Duodenal mucosa (tissue), 2 donors: ENCODE data around the gene CECR2.
"Not testable (repeated sequence)": the region's sequence is repeated elsewhere in the genome, so short reads cannot be mapped to it uniquely, and the experiment has no call there.

Source experiments
- H3K27ac ChIP-seq: one replicate; pipeline ENCODE4 v1.7.0; 2013; ENCODE audit warnings: low read depth, low read length
- H3K27me3 ChIP-seq, 2 donors: one replicate each; pipeline ENCODE4 v1.7.0; 2013; ENCODE audit warnings: low read length in 2 of 2, control low read depth in 1 of 2; ENCODE audit not compliant: insufficient read depth in 2 of 2, control insufficient read depth in 1 of 2
- H3K36me3 ChIP-seq, 2 donors: one replicate each; pipeline ENCODE4 v1.7.0; 2013; ENCODE audit warnings: low read length in 2 of 2, control low read depth in 1 of 2; ENCODE audit not compliant: insufficient read depth in 2 of 2, control insufficient read depth in 1 of 2
- H3K4me1 ChIP-seq, 2 donors: one replicate each; pipeline ENCODE4 v1.7.0; 2013; ENCODE audit warnings: low read length in 2 of 2, control low read depth in 1 of 2; ENCODE audit not compliant: insufficient read depth in 2 of 2, control insufficient read depth in 1 of 2
- H3K4me3 ChIP-seq, 2 donors: one replicate each; pipeline ENCODE4 v1.7.0; 2013; ENCODE audit warnings: low read length in 2 of 2, low read depth in 1 of 2
- H3K9ac ChIP-seq, 2 donors: one replicate each; pipeline ENCODE4 v1.7.0; 2013; ENCODE audit warnings: low read length in 2 of 2, low read depth in 1 of 2
- H3K9me3 ChIP-seq, 2 donors: one replicate each; pipeline ENCODE4 v1.7.0; 2013; ENCODE audit warnings: low read length in 2 of 2, control low read depth in 1 of 2; ENCODE audit not compliant: control insufficient read depth in 1 of 2

The CECR2 gene

GRCh38 chr22:17518406-17518805, 149.1 kb downstream of the CECR2 start:
- H3K36me3 ChIP-seq: no peaks in the 10 kb centered on the region
- H3K27me3 ChIP-seq: no peaks in the 10 kb centered on the region
- H3K9me3 ChIP-seq: no peaks in the 10 kb centered on the region
- H3K27ac ChIP-seq: no peak overlapping the region
- H3K9ac ChIP-seq: no peak overlapping the region
- H3K4me1 ChIP-seq: no peaks in the 10 kb centered on the region
- H3K4me3 ChIP-seq: no peak overlapping the region

- H3K36me3 ChIP-seq, H3K9me3 ChIP-seq, H3K9ac ChIP-seq, H3K4me3 ChIP-seq, H3K4me1 ChIP-seq, H3K27ac ChIP-seq, H3K27me3 ChIP-seq: not testable (repeated sequence)
Observed at GRCh38 chr22:17521971-17522370, 152.7 kb downstream of the CECR2 start.

- no peak overlapping the region for H3K9ac ChIP-seq
- no peak overlapping the region for H3K4me3 ChIP-seq
Observed at GRCh38 chr22:17523925-17524324, 154.7 kb downstream of the CECR2 start.

GRCh38 chr22:17536269-17536668, 167.0 kb downstream of the CECR2 start:
- Histone ChIP-seq H3K36me3 (no peaks in the 10 kb centered on the region), H3K27me3 (no peaks in the 10 kb centered on the region), H3K9me3 (no peaks in the 10 kb centered on the region), H3K4me3 (no peak overlapping the region), H3K9ac (no peak overlapping the region), H3K27ac (no peak overlapping the region), H3K4me1 (no peaks in the 10 kb centered on the region)

More at GRCh38 chr22:17523925-17524324, 154.7 kb downstream of the CECR2 start:
- Histone ChIP-seq H3K27me3 (no peaks in the 10 kb centered on the region), H3K4me1 (no peaks in the 10 kb centered on the region), H3K27ac (no peak overlapping the region), H3K9me3 (no peaks in the 10 kb centered on the region), H3K36me3 (no peaks in the 10 kb centered on the region)

- Histone ChIP-seq H3K27me3 (no peaks in the 10 kb centered on the region), H3K9ac (no peak overlapping the region), H3K4me3 (no peak overlapping the region), H3K4me1 (no peaks in the 10 kb centered on the region), H3K36me3 (no peaks in the 10 kb centered on the region), H3K9me3 (no peaks in the 10 kb centered on the region), H3K27ac (no peak overlapping the region)
Observed at GRCh38 chr22:17537155-17537554, 167.9 kb downstream of the CECR2 start.

- Histone ChIP-seq H3K9me3 (no peaks in the 10 kb centered on the region), H3K36me3 (no peaks in the 10 kb centered on the region), H3K27ac (no peak overlapping the region), H3K27me3 (no peaks in the 10 kb centered on the region), H3K9ac (no peak overlapping the region), H3K4me3 (no peak overlapping the region), H3K4me1 (no peaks in the 10 kb centered on the region)
Observed at GRCh38 chr22:17540481-17540880, 171.2 kb downstream of the CECR2 start.

GRCh38 chr22:17541476-17541875, 172.2 kb downstream of the CECR2 start:
- Histone ChIP-seq H3K27me3 (no peaks in the 10 kb centered on the region), H3K4me1 (no peaks in the 10 kb centered on the region), H3K4me3 (no peak overlapping the region), H3K27ac (no peak overlapping the region), H3K36me3 (no peaks in the 10 kb centered on the region), H3K9me3 (no peaks in the 10 kb centered on the region), H3K9ac (no peak overlapping the region)

- H3K4me3 ChIP-seq: no peak overlapping the region
- no peaks in the 10 kb centered on the region for H3K4me1 ChIP-seq
- no peak overlapping the region for H3K9ac ChIP-seq
- H3K27me3 ChIP-seq: no peaks in the 10 kb centered on the region
- no peaks in the 10 kb centered on the region for H3K36me3 ChIP-seq
- no peak overlapping the region for H3K27ac ChIP-seq
- H3K9me3 ChIP-seq: no peaks in the 10 kb centered on the region
Observed at GRCh38 chr22:17542452-17542851, 173.2 kb downstream of the CECR2 start.

GRCh38 chr22:17548010-17548755, 178.9 kb downstream of the CECR2 start:
- Histone ChIP-seq H3K36me3 (no peaks in the 10 kb centered on the region), H3K27ac (no peak overlapping the region), H3K9me3 (no peaks in the 10 kb centered on the region), H3K9ac (no peak overlapping the region), H3K4me3 (no peak overlapping the region), H3K27me3 (no peaks in the 10 kb centered on the region), H3K4me1 (no peaks in the 10 kb centered on the region)

- H3K9me3 ChIP-seq: no peaks in the 10 kb centered on the region
- no peak overlapping the region for H3K27ac ChIP-seq
- H3K27me3 ChIP-seq: no peaks in the 10 kb centered on the region
- no peaks in the 10 kb centered on the region for H3K4me1 ChIP-seq
- no peak overlapping the region for H3K4me3 ChIP-seq
- H3K36me3 ChIP-seq: no peaks in the 10 kb centered on the region
- H3K9ac ChIP-seq: no peak overlapping the region
Observed at GRCh38 chr22:17548756-17549035, 179.4 kb downstream of the CECR2 start.

GRCh38 chr22:17549183-17549582, 179.9 kb downstream of the CECR2 start:
- H3K9me3 ChIP-seq: no peaks in the 10 kb centered on the region
- no peak overlapping the region for H3K9ac ChIP-seq
- H3K4me1 ChIP-seq: no peaks in the 10 kb centered on the region
- no peak overlapping the region for H3K27ac ChIP-seq
- no peak overlapping the region for H3K4me3 ChIP-seq
- no peaks in the 10 kb centered on the region for H3K36me3 ChIP-seq
- H3K27me3 ChIP-seq: no peaks in the 10 kb centered on the region
